Measurements from ENCODE around the gene HDLBP. TPM values are rescaled to one million over a fixed set of nuclear protein-coding genes. Genes with fewer than 3 reads are reported as not detected.

HDLBP gene
- total and polyA plus RNA-seq, 2 experiments from 2014 or later = 230 to 306 TPM

DNA sequence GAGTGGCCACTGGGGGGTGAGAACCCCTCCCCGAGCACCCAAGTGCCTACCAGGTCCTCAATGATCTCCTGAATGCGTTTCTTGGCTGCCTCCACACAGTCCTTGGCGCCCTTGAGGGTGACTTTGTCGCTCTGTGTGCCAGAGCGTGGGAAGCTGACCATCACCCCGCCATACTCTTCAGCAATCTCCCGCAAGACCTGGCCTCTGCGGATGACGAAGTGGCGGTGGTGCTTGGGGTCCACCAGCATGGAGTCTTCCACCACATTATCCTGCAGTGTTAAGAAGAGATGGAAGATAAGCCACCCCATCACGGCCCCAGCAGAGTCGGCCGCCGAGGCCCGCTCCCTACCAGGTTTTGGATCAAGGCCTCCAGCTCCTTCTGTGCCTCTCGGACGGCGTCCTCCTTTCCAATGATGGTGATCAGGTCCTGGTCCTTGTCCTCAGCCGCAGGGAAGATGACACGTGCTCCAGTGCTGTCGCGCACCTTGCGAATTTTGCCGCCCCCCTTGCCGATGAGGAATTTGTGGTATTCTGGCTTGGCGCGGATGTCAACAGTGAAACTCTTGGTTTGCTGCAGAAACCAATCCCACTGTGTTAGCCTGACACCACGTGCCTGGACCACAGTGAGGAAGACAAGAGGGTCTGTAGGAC, 75.8 kb downstream of the HDLBP start:
- H3K9me3 Mint-ChIP-seq = no peaks in the 10 kb centered on the region
- H2AFZ ChIP-seq = no peak overlapping the region
- H4K20me1 ChIP-seq (replicated peaks; ENCODE audit: insufficient read depth) = peaks cover 34% of the 10 kb centered on the region
- no peak for DNase-seq (ENCODE audit: low spot score)
- H3F3A ChIP-seq (replicated peaks; ENCODE audit: low read depth) = no peaks in the 10 kb centered on the region
- no peak overlapping the region for H3K27ac Mint-ChIP-seq
- H3K4me3 Mint-ChIP-seq = no peak overlapping the region
- no peaks in the 10 kb centered on the region for H3K9me2 ChIP-seq (ENCODE audit: insufficient read depth)
- H3K36me3 Mint-ChIP-seq (ENCODE audit: low read depth) = peaks cover 97% of the 10 kb centered on the region
- H3K27me3 Mint-ChIP-seq (ENCODE audit: insufficient read depth, low read depth, poor library complexity) = peaks cover 22% of the 10 kb centered on the region
- peaks cover 7% of the 10 kb centered on the region; the same call in 1 of the 2 replicates for H3K79me2 ChIP-seq (replicated peaks; ENCODE audit: insufficient read depth)
- H3K4me1 ChIP-seq (ENCODE audit: insufficient read depth) = no peaks in the 10 kb centered on the region
- no peak overlapping the region for H3K4me2 ChIP-seq
- H3K4me1 Mint-ChIP-seq = no peaks in the 10 kb centered on the region
- ATAC-seq = no peak
- TF ChIP-seq EZH2phosphoT487 (IDR thresholded peaks at IDR 0.05; ENCODE audit: unreplicated experiment) (no peak), ZNF462 (CRISPR knock-in tag; IDR thresholded peaks at IDR 0.05) (no peak), ZNF331 (CRISPR knock-in tag; IDR thresholded peaks at IDR 0.05; ENCODE audit: low read depth) (no peak), JUNB (IDR thresholded peaks at IDR 0.05; ENCODE audit: unreplicated experiment) (no peak), POLR2AphosphoS5 (IDR thresholded peaks at IDR 0.05; ENCODE audit: low read depth) (no peak), CREB1 (CRISPR knock-in tag; IDR thresholded peaks at IDR 0.05; ENCODE audit: low read depth) (no peak), STAT1 (IDR thresholded peaks at IDR 0.05; ENCODE audit: unreplicated experiment) (no peak), ZNF114 (CRISPR knock-in tag; IDR thresholded peaks at IDR 0.05) (no peak), CTCF (conservative IDR thresholded peaks at IDR 0.05; ENCODE audit: low read depth in 2 of 2) (no peak), EZH2 (IDR thresholded peaks at IDR 0.05; ENCODE audit: low read depth, unreplicated experiment) (no peak), NANOG (IDR thresholded peaks at IDR 0.05; ENCODE audit: borderline replicate concordance) (no peak)
- TF ChIP-seq, protein P1, sequence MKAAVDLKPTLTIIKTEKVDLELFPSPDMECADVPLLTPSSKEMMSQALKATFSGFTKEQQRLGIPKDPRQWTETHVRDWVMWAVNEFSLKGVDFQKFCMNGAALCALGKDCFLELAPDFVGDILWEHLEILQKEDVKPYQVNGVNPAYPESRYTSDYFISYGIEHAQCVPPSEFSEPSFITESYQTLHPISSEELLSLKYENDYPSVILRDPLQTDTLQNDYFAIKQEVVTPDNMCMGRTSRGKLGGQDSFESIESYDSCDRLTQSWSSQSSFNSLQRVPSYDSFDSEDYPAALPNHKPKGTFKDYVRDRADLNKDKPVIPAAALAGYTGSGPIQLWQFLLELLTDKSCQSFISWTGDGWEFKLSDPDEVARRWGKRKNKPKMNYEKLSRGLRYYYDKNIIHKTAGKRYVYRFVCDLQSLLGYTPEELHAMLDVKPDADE (IDR thresholded peaks at IDR 0.05) = no peak
- TF ChIP-seq, protein P2, sequence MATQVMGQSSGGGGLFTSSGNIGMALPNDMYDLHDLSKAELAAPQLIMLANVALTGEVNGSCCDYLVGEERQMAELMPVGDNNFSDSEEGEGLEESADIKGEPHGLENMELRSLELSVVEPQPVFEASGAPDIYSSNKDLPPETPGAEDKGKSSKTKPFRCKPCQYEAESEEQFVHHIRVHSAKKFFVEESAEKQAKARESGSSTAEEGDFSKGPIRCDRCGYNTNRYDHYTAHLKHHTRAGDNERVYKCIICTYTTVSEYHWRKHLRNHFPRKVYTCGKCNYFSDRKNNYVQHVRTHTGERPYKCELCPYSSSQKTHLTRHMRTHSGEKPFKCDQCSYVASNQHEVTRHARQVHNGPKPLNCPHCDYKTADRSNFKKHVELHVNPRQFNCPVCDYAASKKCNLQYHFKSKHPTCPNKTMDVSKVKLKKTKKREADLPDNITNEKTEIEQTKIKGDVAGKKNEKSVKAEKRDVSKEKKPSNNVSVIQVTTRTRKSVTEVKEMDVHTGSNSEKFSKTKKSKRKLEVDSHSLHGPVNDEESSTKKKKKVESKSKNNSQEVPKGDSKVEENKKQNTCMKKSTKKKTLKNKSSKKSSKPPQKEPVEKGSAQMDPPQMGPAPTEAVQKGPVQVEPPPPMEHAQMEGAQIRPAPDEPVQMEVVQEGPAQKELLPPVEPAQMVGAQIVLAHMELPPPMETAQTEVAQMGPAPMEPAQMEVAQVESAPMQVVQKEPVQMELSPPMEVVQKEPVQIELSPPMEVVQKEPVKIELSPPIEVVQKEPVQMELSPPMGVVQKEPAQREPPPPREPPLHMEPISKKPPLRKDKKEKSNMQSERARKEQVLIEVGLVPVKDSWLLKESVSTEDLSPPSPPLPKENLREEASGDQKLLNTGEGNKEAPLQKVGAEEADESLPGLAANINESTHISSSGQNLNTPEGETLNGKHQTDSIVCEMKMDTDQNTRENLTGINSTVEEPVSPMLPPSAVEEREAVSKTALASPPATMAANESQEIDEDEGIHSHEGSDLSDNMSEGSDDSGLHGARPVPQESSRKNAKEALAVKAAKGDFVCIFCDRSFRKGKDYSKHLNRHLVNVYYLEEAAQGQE (IDR thresholded peaks at IDR 0.05; ENCODE audit: unreplicated experiment) = no peak
- H3K36me3 ChIP-seq (ENCODE audit: insufficient read depth) = peaks cover 65% of the 10 kb centered on the region
- H3K27me3 ChIP-seq (ENCODE audit: insufficient read depth) = no peaks in the 10 kb centered on the region
- no peak overlapping the region for H3K4me3 ChIP-seq
- H3K27ac ChIP-seq (ENCODE audit: low read depth) = no peak overlapping the region
